NCI-H1092 treated with DMSO at 0.1 percent for 48 hours (cell line): Measurements from ENCODE around the gene ATP2B3.

Experiments used
- DNase-seq: peaks from one replicate; lab custom pipeline; 2025; lab: John Stamatoyannopoulos, UW

ATP2B3 gene

GRCh38 chrX:153569475-153569874, 52.0 kb downstream of the ATP2B3 start:
- no peak for DNase-seq

- DNase-seq, result no peak
Measured at GRCh38 chrX:153571534-153571908, 54.1 kb downstream of the ATP2B3 start.

- no peak for DNase-seq
Measured at GRCh38 chrX:153572601-153573000, 55.2 kb downstream of the ATP2B3 start.

GRCh38 chrX:153573984-153574383, 56.5 kb downstream of the ATP2B3 start:
- no peak for DNase-seq

- DNase-seq, result no peak
Measured at GRCh38 chrX:153576239-153576870, 58.9 kb downstream of the ATP2B3 start.

GRCh38 chrX:153576961-153577360, 59.5 kb downstream of the ATP2B3 start:
- DNase-seq, result no peak

GRCh38 chrX:153578200-153578835, 60.9 kb downstream of the ATP2B3 start:
- no peak for DNase-seq

GRCh38 chrX:153578889-153579288, 61.4 kb downstream of the ATP2B3 start:
- DNase-seq, result no peak

GRCh38 chrX:153580700-153581386, 63.4 kb downstream of the ATP2B3 start:
- DNase-seq, result peak; percentile 9

GRCh38 chrX:153582896-153583295, 65.5 kb downstream of the ATP2B3 start:
- DNase-seq, result no peak

GRCh38 chrX:153583433-153583832, 66.0 kb downstream of the ATP2B3 start:
- DNase-seq, result no peak

- DNase-seq, result no peak
Measured at GRCh38 chrX:153585827-153586226, 68.4 kb downstream of the ATP2B3 start.

GRCh38 chrX:153587342-153587741, 69.9 kb downstream of the ATP2B3 start:
- no peak for DNase-seq

- DNase-seq, result no peak
Measured at GRCh38 chrX:153588021-153588781, 70.8 kb downstream of the ATP2B3 start.

GRCh38 chrX:153588782-153589446, 71.5 kb downstream of the ATP2B3 start:
- no peak for DNase-seq

- DNase-seq, result no peak
Measured at GRCh38 chrX:153590961-153591956, 73.8 kb downstream of the ATP2B3 start.

- DNase-seq, result no peak
Measured at GRCh38 chrX:153592091-153592833, 74.8 kb downstream of the ATP2B3 start.

- DNase-seq, result peak; percentile 78
Measured at GRCh38 chrX:153592966-153593688, 75.7 kb downstream of the ATP2B3 start.

- no peak for DNase-seq
Measured at GRCh38 chrX:153593811-153594500, 76.5 kb downstream of the ATP2B3 start.
